GM18858 (cell line): ENCODE data around the gene KRTAP17-1.
"Not testable (repeated sequence)": the region's sequence is repeated elsewhere in the genome, so short reads cannot be mapped to it uniquely, and the experiment has no call there.

Experiments
- ATAC-seq: cut with Tn5 transposase; IDR thresholded peaks from one replicate; pipeline ENCODE4 v1.9.1; 2021; ENCODE audit not compliant: unreplicated experiment

KRTAP17-1 gene

DNA sequence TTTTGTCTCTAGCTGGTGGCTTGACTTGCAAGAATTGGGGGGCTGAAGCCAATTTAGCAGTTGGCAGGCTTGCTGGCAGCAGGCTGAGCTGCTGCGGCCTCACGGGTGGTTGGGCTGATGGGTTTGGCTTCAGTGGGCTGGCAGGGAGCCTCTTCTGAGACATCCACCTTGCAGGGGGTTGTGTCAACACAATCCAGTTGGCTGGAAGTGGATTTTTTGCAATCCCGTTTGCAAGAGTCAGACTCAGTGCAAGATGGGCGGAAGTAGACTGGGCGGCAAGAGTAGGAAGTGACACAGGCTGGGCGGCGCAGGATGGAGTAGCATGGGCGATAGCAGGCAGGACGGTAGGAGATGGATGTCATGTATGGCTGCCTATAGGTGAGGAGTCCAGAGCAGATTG, 7.9 kb downstream of the KRTAP17-1 start:
- ATAC-seq = no peak

DNA sequence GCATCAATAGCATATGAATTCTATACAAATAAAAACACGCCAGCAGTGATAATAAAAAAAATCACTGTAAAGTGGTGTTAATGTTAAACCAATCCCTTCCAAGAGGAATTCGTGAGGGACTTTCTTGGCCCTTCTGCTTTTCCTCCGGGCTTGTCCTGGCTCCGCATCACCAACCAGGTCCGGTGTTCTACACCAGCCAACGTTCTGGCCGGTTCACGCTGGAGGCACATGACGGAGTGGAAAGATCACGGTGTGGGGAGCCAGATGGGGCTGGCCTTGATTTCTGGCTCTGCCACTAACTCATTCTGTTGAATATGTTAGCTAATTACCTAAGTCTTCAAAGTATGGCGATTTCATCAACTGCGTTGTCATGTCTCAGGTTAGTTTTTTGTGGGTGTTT, 11.4 kb downstream of the KRTAP17-1 start:
- no peak for ATAC-seq

DNA sequence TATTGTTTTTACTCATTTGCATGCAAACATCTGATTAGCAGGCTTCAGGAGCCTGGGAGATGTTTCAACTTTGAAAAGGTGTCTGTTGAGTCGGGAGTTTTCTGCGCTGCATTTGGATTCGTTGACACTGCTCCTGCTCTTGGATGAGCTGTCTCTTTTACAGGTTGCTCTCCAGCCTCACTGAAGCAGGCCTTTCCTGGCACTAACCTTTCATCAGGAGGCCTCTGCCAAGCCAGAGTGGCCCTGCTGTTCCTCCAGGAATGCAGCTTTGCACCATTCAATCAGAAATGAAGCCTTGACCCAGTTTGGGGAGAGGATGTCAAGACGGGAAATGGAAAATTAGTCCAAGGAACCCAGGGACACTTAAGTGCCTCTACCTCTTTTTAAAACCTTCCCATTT, 12.5 kb downstream of the KRTAP17-1 start:
- ATAC-seq = no peak

DNA sequence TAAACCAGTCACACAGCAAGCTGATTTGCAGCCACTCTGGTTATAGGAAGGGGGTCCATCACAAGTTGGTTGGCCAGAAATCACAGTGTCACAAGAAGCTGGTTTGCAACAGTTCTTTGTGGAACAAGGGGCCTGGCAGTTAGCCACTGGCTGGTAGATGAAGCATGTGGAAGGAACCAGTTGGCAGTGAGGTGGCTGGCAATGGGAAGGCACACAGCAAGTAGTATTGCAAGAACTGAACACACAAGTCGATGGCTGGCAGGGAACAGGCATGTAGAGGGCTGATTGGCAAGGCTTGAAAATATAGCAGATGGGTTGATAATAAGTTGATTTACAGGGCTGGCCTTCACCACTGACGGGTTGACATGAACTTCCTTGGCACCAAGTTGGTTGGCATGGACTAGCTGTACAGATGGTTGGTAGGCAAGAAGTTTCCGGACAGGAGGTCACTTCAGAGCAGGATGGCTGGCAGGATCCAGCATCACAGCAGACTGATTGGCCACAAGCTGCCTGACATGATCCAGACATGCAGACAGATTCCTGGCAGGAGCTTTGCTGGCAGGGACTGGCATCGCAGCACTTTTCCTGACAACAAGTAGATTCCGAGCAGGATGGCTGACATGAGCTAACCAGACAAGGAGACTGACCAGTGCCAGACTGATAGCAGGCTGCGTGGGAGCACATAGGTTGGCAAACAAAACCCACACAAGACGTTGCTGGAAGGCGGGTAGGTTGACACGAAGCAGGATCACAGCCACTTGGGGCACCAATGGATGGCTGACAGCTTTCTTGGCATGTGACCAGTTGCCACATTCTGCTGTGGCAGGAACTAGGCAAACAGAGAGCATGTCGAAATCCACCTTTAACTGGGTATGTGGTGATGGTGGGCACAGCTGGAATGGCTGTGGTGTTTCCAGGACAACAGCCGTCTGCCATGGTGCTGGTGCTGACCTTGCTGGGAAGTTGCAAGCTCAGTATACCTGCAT, 13.3 kb downstream of the KRTAP17-1 start, which contains the start of gene KRTAP29-1:
TSS of gene KRTAP29-1 (minus strand) at position 936 of the 986 bp plus-strand sequence. CDS start at position 936, 0 bp downstream.
- no peak for ATAC-seq

DNA sequence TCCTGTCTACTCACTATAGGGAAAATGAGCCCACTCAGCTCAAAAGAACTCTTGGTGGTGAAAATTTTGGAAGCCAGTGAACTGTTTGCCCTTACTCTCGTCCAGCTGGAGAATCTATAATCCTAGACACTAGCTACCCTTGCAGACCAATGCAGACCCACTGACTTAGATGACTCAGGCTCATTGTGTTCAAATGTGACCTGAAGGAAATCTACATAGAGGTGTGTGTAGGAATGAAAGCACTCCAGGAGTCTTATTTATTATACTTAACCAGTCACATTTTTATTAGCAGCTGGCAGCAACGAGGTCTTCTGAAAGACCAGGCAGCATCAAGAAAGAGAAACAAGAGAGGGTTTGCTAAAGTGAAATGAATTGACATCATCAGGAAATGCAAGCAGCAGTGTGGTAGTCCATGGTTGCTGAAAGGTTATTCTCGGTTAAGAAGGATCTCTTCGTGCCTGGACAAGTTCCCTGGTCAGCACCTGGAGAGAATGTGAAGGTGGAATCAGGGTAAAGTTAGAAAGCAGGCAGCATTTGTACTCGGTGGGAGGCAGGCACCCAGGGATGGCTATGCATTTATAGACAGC, 14.2 kb downstream of the KRTAP17-1 start:
- ATAC-seq = no peak

DNA sequence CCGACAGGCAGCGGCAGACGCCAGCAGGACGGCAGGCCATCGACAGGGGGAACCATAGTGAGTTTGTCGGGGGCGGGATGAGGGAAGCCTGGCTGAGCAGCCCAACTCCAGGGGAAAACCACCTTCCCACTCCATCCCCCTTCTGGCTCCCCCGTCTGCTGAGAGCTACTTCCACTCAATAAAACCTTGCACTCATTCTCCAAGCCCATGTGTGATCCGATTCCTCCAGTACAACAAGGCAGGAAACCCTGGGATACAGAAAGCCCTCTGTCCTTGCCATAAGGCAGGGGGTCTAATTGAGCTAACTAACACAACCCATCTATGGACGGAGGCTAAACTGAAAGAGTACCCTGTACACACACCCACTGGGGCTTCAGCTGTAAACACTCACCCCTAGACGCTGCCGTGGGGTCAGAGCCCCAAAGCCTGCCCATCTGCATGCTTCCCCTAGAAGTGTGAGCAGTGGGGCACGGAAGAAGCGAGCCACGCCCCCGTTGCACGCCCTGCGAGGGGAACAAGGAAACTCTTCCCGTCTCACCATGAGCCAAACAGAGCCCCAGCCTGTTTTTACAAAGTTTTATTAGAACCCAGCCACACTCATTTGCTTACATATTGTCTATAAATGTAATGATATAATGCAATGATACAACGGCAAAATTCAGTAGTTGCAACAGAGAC, 16.9 kb downstream of the KRTAP17-1 start:
- ATAC-seq = no peak

DNA sequence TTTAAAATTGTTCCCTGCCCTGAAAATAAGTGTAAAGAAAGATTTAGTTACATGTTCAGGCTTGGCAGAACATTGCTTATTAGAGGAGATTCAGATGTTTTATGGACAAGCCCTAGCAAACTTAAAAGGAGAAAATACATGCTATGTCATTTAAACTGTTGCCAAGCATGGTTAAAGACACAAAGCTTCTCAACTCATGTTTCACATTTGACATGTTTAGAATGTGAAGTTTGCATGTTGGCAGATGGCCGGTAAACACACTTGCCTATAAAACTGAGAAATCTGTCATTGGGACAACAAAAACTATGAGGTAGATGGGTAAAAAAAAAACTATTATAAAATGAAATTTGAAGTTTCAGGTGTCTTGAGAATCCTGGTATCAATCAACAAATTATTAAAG, 18.7 kb downstream of the KRTAP17-1 start:
- no peak for ATAC-seq

DNA sequence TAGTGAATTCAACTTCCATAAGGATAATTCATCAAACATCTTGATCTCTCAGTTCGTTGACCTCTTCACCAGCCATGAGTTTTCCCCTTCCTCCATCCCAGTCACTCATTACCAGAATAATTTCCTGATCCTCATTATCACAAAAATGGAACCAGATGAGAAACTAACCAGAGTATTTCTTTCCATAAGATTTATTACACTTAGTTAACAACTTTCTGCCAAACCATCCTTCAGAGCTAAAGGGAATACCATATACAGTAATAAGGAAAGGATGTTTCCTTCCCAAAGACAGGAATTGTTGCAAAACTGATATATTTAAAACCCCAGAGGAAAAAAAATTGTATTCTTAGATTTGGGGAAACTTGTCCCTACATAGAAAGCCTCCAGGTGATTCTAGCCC, 21.5 kb downstream of the KRTAP17-1 start:
- ATAC-seq = no peak

DNA sequence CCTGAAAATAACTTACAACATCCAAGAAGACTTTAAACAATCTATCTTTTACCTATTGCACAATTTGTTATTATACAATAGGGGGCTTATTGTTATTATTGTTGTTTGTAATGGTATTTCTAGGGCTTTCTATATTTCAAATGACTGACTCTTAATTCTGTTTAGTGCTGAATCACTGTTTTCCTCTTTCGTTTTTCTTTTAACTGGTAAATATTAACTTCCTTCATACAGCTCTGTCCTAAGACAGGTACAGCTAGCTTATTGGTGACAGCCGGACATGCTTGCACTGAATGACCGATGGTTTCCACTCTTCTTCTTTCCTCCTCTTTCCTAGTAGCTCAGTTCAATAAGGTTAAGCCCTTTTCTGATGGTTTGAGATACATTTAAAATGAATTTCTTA, 28.5 kb downstream of the KRTAP17-1 start:
- ATAC-seq = no peak

DNA sequence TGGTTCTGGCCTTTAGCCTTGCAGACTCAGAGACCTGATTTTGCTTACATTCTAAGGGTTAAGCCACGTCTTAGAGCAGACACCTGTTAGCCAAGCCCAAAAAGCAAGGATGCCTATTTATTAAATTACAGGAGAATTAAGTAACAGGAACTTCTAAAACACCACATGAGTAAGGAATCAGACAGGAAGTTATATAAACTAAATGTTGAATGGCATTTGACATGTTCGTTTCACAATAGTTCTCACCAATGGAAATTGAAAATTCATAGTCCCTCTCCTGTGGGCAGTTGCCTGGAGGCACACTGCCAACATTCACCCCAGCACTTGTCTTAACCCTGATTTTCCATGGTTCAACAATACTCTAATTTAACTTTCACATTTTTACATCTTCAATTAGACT, 31.0 kb downstream of the KRTAP17-1 start:
- ATAC-seq = no peak

DNA sequence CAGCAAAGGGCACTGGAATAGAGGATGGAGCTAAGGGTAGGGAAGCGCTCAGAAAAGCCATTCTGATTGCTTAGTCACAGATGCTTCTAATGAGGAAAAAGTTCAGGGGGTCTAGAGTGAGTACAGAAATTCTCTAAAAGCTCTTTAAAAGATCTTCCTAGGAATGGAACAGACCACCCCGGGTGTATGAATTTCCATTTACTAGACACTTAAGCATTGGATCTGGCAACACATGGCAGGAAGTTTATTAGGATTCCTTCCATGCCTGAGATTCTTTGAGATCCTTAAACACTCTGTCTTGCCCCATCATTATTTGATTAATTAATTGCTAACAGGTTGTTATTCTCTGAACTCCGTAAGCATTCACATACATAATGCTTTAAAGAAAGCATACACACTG, 31.5 kb downstream of the KRTAP17-1 start:
- no peak for ATAC-seq

DNA sequence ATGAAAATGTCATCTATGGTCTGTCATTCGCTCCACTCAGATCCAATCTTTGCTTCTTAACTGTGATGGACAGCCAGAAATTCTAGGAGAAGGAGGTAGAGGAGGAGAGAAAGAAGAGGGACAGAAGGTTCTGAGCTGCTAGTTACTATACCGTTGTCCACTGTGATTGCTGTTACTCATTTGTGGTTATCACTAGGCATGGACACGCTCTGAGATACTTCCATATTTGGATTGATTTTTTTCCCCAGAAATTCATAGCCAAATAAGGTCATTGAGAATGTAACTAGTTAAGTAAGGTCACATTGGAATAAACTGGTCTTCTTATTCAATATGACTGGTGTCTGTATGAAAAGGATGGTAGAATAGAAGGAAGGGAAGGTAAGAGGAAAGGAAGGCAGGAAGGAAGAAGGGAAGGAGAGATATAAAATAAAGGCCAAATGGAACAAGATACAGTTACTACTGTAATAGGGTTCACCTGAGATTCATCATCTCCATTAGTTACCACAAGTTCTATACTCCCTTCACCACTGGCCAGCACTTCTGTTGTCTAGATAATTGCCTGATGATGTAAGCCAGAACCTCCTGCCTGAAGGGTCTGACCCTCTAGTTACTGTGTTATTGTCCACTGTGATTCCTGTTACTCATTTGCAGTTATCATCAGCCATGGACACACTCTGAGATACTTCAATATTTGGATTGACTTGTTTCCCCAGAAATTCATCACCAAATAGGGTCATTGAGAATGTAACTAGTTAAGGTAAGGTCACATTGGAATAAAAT, 37.1 kb downstream of the KRTAP17-1 start:
- ATAC-seq = no peak

DNA sequence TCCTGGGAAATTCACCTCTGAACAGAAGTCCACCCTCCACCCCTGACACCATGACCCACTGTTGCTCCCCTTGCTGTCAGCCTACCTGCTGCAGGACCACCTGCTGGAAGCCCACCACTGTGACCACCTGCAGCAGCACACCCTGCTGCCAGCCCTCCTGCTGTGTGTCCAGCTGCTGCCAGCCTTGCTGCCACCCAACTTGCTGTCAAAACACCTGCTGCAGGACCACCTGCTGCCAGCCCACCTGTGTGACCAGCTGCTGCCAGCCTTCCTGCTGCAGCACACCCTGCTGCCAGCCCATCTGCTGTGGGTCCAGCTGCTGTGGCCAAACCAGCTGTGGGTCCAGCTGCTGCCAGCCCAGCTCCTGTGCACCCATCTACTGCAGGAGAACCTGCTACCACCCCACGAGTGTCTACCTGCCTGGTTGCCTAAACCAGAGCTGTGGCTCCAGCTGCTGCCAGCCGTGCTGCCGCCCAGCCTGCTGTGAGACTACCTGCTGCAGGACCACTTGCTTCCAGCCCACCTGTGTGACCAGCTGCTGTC, 39.8 kb downstream of the KRTAP17-1 start, which contains the start of gene KRTAP9-7:
TSS of gene KRTAP9-7 (plus strand) at position 51 of the 543 bp plus-strand sequence. CDS start at position 51, 0 bp downstream.
- ATAC-seq = not testable (repeated sequence)

DNA sequence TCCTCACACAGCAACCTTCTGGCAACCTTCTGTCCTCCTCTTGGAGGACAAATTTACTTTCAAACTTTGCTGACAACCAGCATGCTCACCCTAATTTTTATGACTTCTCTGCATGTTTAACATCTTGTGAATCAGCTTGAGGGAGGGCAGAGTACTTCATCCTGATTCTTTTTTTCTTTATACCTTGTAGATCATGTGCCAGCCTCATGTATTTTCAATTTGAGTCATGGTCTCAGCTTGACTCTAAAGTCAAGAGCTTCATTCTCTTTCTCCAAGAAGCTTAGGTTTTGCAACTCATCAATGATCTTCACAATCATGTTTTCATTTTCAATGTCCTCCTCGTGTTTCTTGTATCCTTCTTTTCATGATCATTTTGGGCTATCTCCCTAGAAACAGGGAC, 43.7 kb downstream of the KRTAP17-1 start:
- ATAC-seq = no peak

DNA sequence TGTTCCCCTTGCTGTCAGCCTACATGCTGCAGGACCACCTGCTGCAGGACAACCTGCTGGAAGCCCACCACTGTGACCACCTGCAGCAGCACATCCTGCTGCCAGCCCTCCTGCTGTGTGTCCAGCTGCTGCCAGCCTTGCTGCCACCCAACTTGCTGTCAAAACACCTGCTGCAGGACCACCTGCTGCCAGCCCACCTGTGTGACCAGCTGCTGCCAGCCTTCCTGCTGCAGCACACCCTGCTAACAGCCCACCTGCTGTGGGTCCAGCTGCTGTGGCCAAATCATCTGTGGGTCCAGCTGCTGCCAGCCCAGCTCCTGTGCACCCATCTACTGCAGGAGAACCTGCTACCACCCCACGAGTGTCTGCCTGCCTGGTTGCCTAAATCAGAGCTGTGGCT, 44.2 kb downstream of the KRTAP17-1 start:
- ATAC-seq = not testable (repeated sequence)

DNA sequence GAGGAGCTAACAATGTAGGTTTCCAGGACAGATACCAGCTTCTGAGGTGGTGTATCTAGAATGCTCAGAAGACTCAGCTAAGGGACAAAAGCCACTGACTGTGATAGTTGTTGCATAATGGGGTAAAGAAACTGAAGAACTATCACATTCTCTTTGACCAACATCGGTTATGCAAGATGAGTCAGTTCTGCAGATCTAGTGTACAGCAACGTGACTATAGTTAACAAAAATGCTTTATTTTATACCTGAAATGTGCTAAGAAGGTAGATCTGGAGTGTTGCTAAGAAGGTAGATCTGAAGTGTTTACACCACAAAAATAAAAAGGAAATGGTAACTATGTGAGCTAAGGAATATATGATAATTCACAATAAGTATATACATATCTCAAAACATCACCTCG, 47.8 kb downstream of the KRTAP17-1 start:
- ATAC-seq = no peak

DNA sequence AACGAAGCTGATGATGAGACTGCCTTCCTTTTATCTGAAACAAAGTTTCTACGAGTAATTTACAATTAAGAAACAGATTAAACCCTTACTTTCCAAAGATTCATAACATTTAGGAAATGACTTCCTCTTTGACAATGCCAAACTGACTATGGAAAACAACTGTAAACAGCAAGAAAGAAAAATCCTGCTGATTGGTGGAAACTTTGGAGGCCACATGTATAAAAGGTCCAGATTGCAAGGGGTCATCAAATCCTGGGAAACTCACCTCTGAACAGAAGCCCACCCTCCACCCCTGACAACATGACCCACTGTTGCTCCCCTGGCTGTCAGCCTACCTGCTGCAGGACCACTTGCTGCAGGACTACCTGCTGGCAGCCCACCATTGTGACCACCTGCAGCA, 50.4 kb downstream of the KRTAP17-1 start, which contains the start of gene KRTAP9-6:
TSS of gene KRTAP9-6 (plus strand) at position 301 of the 400 bp plus-strand sequence. CDS start at position 301, 0 bp downstream.
- ATAC-seq = no peak
